Endothelial cell of umbilical vein (primary cell): ENCODE data around the gene ADARB2. TPM values are rescaled to one million over a fixed set of nuclear protein-coding genes. Genes with fewer than 3 reads are reported as not detected.

Experiments used
- BruUV-seq: library from RNA; stranded (reverse); fragments of 400-500 nt; replicated peaks from 2 replicates; lab custom pipeline; 2021; lab: Mats Ljungman, UMichigan
- CTCF ChIA-PET: fragments of 300-600, 350-600 bp; sonication (Branson Sonifier 250); formaldehyde crosslinking; loops from one replicate; lab custom pipeline; 2021; ENCODE audit warnings: antibody characterized with exemption, inconsistent platforms; lab: Charles Lee
- POLR2A ChIA-PET: fragments of 300-600, 350-600 bp; sonication (Branson Sonifier 250); formaldehyde crosslinking; loops from one replicate; lab custom pipeline; 2021; ENCODE audit warnings: antibody characterized with exemption, inconsistent platforms; lab: Charles Lee
- DNase-seq: peaks from one replicate; pipeline ENCODE4 v3.0.0-alpha.2; 2011; ENCODE audit warnings: low read depth, low spot score
- FAIRE-seq: peaks from 2 replicates; lab custom pipeline; 2011; peaks lifted over from hg19 to GRCh38; lab: Jason Lieb, UNC
- H2AFZ ChIP-seq: 2 replicates; pipeline ENCODE4 v1.6.0; 2012; ENCODE audit warnings: low read depth, low read length, control low read depth, inconsistent platforms
- H3K27ac ChIP-seq: 2 replicates; pipeline ENCODE4 v1.5.1; 2011; ENCODE audit warnings: low read depth, mild to moderate bottlenecking, control low read depth, low read length, moderate library complexity; ENCODE audit not compliant: insufficient read depth
- H3K27me3 ChIP-seq, 2 experiments: 2 replicates each; pipeline versions ENCODE4 v1.6.0 to v1.6.1; 2011; ENCODE audit warnings: low read length in 2 of 2, mixed read lengths in 1 of 2; ENCODE audit not compliant: control insufficient read depth in 2 of 2, insufficient read depth in 2 of 2
- H3K36me3 ChIP-seq, 2 experiments: 2 replicates in 1 of 2; 3 replicates in 1 of 2; pipeline ENCODE4 v1.5.1; 2011; ENCODE audit warnings: low read length in 2 of 2, mild to moderate bottlenecking in 1 of 2, moderate library complexity in 1 of 2; ENCODE audit not compliant: control insufficient read depth in 2 of 2, insufficient read depth in 2 of 2; ENCODE audit errors: extremely low read depth in 1 of 2
- H3K4me1 ChIP-seq: 3 replicates; pipeline ENCODE4 v1.5.1; 2011; ENCODE audit warnings: mild to moderate bottlenecking, low read length; ENCODE audit not compliant: control insufficient read depth, insufficient read depth; ENCODE audit errors: extremely low read depth
- H3K4me2 ChIP-seq: 2 replicates; pipeline ENCODE4 v1.6.1; 2011; ENCODE audit warnings: low read length, control low read depth, mixed read lengths; ENCODE audit not compliant: insufficient read depth
- H3K4me3 ChIP-seq, 3 experiments: fragments of 200-600 bp in 1 of 3; sonication (generic), shearing (Covaris generic) in 1 of 3; replicated peaks in 1 of 3; 2 replicates each; pipeline ENCODE4 v1.5.1; 2011 to 2016; ENCODE audit warnings: control low read depth in 3 of 3, low read length in 3 of 3, mild to moderate bottlenecking in 2 of 3, inconsistent platforms in 1 of 3, low read depth in 1 of 3, moderate library complexity in 1 of 3; ENCODE audit not compliant: insufficient read depth in 1 of 3
- H3K79me2 ChIP-seq: 2 replicates; pipeline ENCODE4 v1.6.0; 2012; ENCODE audit warnings: low read length, inconsistent platforms; ENCODE audit not compliant: control insufficient read depth, insufficient read depth
- H3K9ac ChIP-seq: replicated peaks from 2 replicates; pipeline ENCODE3; 2011; ENCODE audit warnings: low read length, control low read depth; ENCODE audit not compliant: insufficient read depth; ENCODE audit errors: extremely low read depth
- H3K9me1 ChIP-seq: replicated peaks from 3 replicates; pipeline ENCODE4 v1.6.0; 2011; ENCODE audit warnings: mild to moderate bottlenecking, low read length; ENCODE audit not compliant: control insufficient read depth, insufficient read depth; ENCODE audit errors: extremely low read depth
- H3K9me3 ChIP-seq: replicated peaks from 2 replicates; pipeline ENCODE4 v1.5.1; 2012; ENCODE audit warnings: low read length, inconsistent platforms; ENCODE audit not compliant: control insufficient read depth, insufficient read depth
- H4K20me1 ChIP-seq: replicated peaks from 2 replicates; pipeline ENCODE3; 2011; ENCODE audit warnings: mild to moderate bottlenecking, low read length; ENCODE audit not compliant: control insufficient read depth, insufficient read depth; ENCODE audit errors: extremely low read depth
- CTCF ChIP-seq, 2 donors: IDR thresholded peaks; 1 replicate in 1 of 2; 2 replicates in 1 of 2; pipeline ENCODE4 v1.5.1; 2011; ENCODE audit warnings: low read length in 2 of 2, mild to moderate bottlenecking in 2 of 2, moderate library complexity in 2 of 2, control low read depth in 1 of 2, inconsistent platforms in 1 of 2, low read depth in 1 of 2; ENCODE audit not compliant: insufficient read depth in 1 of 2; ENCODE audit errors: extremely low read depth in 1 of 2
- EZH2 ChIP-seq: IDR thresholded peaks from 2 replicates; pipeline ENCODE4 v1.6.1; 2012; ENCODE audit warnings: borderline replicate concordance, low read depth, mild to moderate bottlenecking, moderate library complexity, low read length, inconsistent platforms; ENCODE audit not compliant: severe bottlenecking
- FOS ChIP-seq: IDR thresholded peaks from 2 replicates; pipeline ENCODE4 v1.6.1; 2011; ENCODE audit warnings: mild to moderate bottlenecking, low read length, moderate library complexity, borderline replicate concordance; ENCODE audit not compliant: insufficient read depth
- GATA2 ChIP-seq: IDR thresholded peaks from 2 replicates; pipeline ENCODE4 v1.7.0; 2011; ENCODE audit warnings: low read depth, mild to moderate bottlenecking, moderate library complexity, mixed read lengths, low read length; ENCODE audit not compliant: insufficient read length, insufficient read depth
- JUN ChIP-seq: IDR thresholded peaks from 2 replicates; pipeline ENCODE4 v1.6.1; 2011; ENCODE audit warnings: borderline replicate concordance, low read depth; ENCODE audit not compliant: insufficient read length, insufficient read depth
- MAX ChIP-seq: IDR thresholded peaks from 2 replicates; pipeline ENCODE4 v1.6.1; 2011; ENCODE audit not compliant: insufficient read depth, insufficient read length
- MYC ChIP-seq: IDR thresholded peaks from one replicate; pipeline ENCODE4 v1.6.1; 2011; ENCODE audit warnings: mild to moderate bottlenecking, low read depth, low read length
- POLR2A ChIP-seq: IDR thresholded peaks from 2 replicates; pipeline ENCODE4 v1.6.1; 2012; ENCODE audit warnings: low read depth, mild to moderate bottlenecking, control low read depth, low read length
- POLR2AphosphoS5 ChIP-seq: IDR thresholded peaks from 2 replicates; pipeline ENCODE4 v1.6.1; 2012; ENCODE audit warnings: low read depth, mild to moderate bottlenecking, control low read depth, low read length, moderate library complexity; ENCODE audit not compliant: insufficient read depth
- dilution Hi-C: fragments of 300-500 bp; cut with MboI; formaldehyde crosslinking; loops from one replicate; pipeline ENCODE4 v1.15.0; 2019; ENCODE audit warnings: low sequenced_read_pairs; ENCODE audit not compliant: extremely low pct_ligation_motif_present
- intact Hi-C: fragments of 100-400 bp; cut with micrococcal nuclease; formaldehyde crosslinking; loops from one replicate; pipeline ENCODE4 v1.10.0; 2022
- polyA plus RNA-seq, 4 experiments: library from polyadenylated mRNA; depleted of rRNA in 3 of 4; stranded (reverse) in 3 of 4; unstranded in 1 of 4; fragments of >200 nt; gene quantifications; 2 replicates each; pipeline versions ENCODE4 v1.2.1 to v1.2.3, GENCODE V29; 2011 to 2012; ENCODE audit warnings: missing spikeins in 1 of 4
- total RNA-seq: library from RNA; stranded (reverse); gene quantifications from 2 replicates; pipeline ENCODE4 v1.2.3, GENCODE V29; 2021

The ADARB2 gene
- total and polyA plus RNA-seq, 2 donors (not counting 3 experiments of a cell fraction or from before 2014, with no cell fraction given): not detected

- Histone ChIP-seq H2AFZ (no peak overlapping the region), H4K20me1 (no peaks in the 10 kb centered on the region), H3K36me3 (no peaks in the 10 kb centered on the region), H3K4me3 (no peak overlapping the region), H3K9ac (no peak overlapping the region), H3K4me1 (no peaks in the 10 kb centered on the region), H3K27me3 (no peaks in the 10 kb centered on the region), H3K4me2 (no peak overlapping the region), H3K79me2 (no peaks in the 10 kb centered on the region), H3K27ac (no peak overlapping the region), H3K9me3 (peaks cover 8% of the 10 kb centered on the region), H3K9me1 (no peaks in the 10 kb centered on the region)
- ChIA-PET CTCF (no interaction called here), POLR2A (no interaction called here)
- DNase-seq: no peak
- no peak for FAIRE-seq
- intact Hi-C loops (no loop called here), dilution Hi-C loops (no loop called here)
- TF ChIP-seq GATA2 (no peak), CTCF (IDR thresholded peaks at IDR 0.05; ENCODE audit: extremely low read depth in 1 of 2, insufficient read depth in 1 of 2, low read depth in 1 of 2, low read length in 2 of 2) (no peak), MAX (no peak), FOS (no peak), POLR2AphosphoS5 (no peak), MYC (no peak), JUN (no peak), EZH2 (no peak), POLR2A (no peak)
- BruUV-seq: no TSS peak
Measured at GRCh38 chr10:1708746-1709145, 28.6 kb downstream of the ADARB2 start.
